ENCODE data around the gene NPFF.

- TF ChIP-seq CTCF (IDR thresholded peaks at IDR 0.05) (no peak), POLR2A (IDR thresholded peaks at IDR 0.05) (no peak)
These were observed 45.4 kb upstream of the NPFF start for GRCh38 chr12:53552361-53553327.
